Prostate gland (tissue), 2 donors: ENCODE measurements around the gene CDH1.

Source experiments
- CTCF ChIP-seq, 4 experiments: fragments of 200-600 bp in 2 of 4; fragments of 450-650 bp in 2 of 4; sonication (generic) in 2 of 4; IDR thresholded peaks; 1 replicate in 3 of 4; 2 replicates in 1 of 4; pipeline ENCODE4 v1.5.1; 2016 to 2019; ENCODE audit warnings: antibody characterized with exemption in 4 of 4, mild to moderate bottlenecking in 2 of 4, moderate library complexity in 2 of 4
- POLR2A ChIP-seq: fragments of 450-650 bp; IDR thresholded peaks from one replicate; pipeline ENCODE4 v1.6.1; 2016; ENCODE audit warnings: antibody characterized with exemption, mild to moderate bottlenecking
- POLR2AphosphoS5 ChIP-seq: sonication (generic); formaldehyde crosslinking; IDR thresholded peaks from one replicate; pipeline ENCODE4 v1.6.1; 2017; ENCODE audit warnings: antibody characterized with exemption

- no peak for TF ChIP-seq CTCF (IDR thresholded peaks at IDR 0.05)
- no peak for TF ChIP-seq POLR2A
- no peak for TF ChIP-seq POLR2AphosphoS5
These were observed 23.7 kb upstream of the CDH1 start for GRCh38 chr16:68713361-68713760.
